SU-DHL-6 (cell line): ENCODE results near the gene SRSF8.

ENCODE experiments used
- CTCF ChIP-seq: fragments of 200-600 bp; sonication (generic); IDR thresholded peaks from one replicate; pipeline ENCODE4 v1.5.1; 2017; ENCODE audit warnings: antibody characterized with exemption, mild to moderate bottlenecking, low read length, moderate library complexity; ENCODE audit not compliant: insufficient read depth, poor library complexity, severe bottlenecking
- EZH2phosphoT487 ChIP-seq: fragments of 200-600 bp; sonication (generic), shearing (Covaris generic); conservative IDR thresholded peaks from 2 replicates; pipeline ENCODE4 v1.6.1; 2018; ENCODE audit warnings: mild to moderate bottlenecking, antibody characterized with exemption, low read length, moderate library complexity, mixed read lengths

GRCh38 chr11:95100191-95100648 lies 33.5 kb downstream of the SRSF8 start:
- TF ChIP-seq CTCF (no peak), EZH2phosphoT487 (no peak)
